Fibroblast of skin of left quadriceps (primary cell): ENCODE results near the gene ASF1B.

ENCODE experiments used
- DNase-seq, 2 experiments: peaks; one replicate each; pipeline ENCODE4 v3.0.0-alpha.2; 2013; ENCODE audit warnings: low read depth in 2 of 2

ASF1B gene

GRCh38 chr19:14111486-14111885 is 24.9 kb downstream of the ASF1B start:
- no peak for DNase-seq

- no peak for DNase-seq
Measured at GRCh38 chr19:14110650-14111049, 25.7 kb downstream of the ASF1B start.

GRCh38 chr19:14107581-14108461 is 28.6 kb downstream of the ASF1B start:
- DNase-seq, result no peak

GRCh38 chr19:14106840-14107239 is 29.5 kb downstream of the ASF1B start:
- no peak for DNase-seq

- no peak for DNase-seq
Measured at GRCh38 chr19:14105680-14106079, 30.7 kb downstream of the ASF1B start.

GRCh38 chr19:14103310-14103709 is 33.1 kb downstream of the ASF1B start:
- no peak for DNase-seq

GRCh38 chr19:14102756-14103155 is 33.6 kb downstream of the ASF1B start:
- no peak for DNase-seq

- no peak for DNase-seq
Measured at GRCh38 chr19:14102102-14102696, 34.2 kb downstream of the ASF1B start.

GRCh38 chr19:14101003-14101545 is 35.3 kb downstream of the ASF1B start:
- no peak for DNase-seq

- no peak for DNase-seq
Measured at GRCh38 chr19:14097532-14098151, 38.7 kb downstream of the ASF1B start.

- no peak for DNase-seq
Measured at GRCh38 chr19:14096272-14096992, 40.0 kb downstream of the ASF1B start.

GRCh38 chr19:14094854-14095253 is 41.5 kb downstream of the ASF1B start:
- DNase-seq, result no peak

GRCh38 chr19:14093117-14093823 is 43.1 kb downstream of the ASF1B start:
- no peak for DNase-seq

- DNase-seq, result no peak
Measured at GRCh38 chr19:14091813-14092462, 44.5 kb downstream of the ASF1B start.

GRCh38 chr19:14091081-14091812 is 45.1 kb downstream of the ASF1B start:
- peak; percentile 29 to 36 for DNase-seq

- peak; percentile 84 to 86 for DNase-seq
Measured at GRCh38 chr19:14090509-14091080, 45.8 kb downstream of the ASF1B start, which contains the start of gene SAMD1. SAMD1 (minus strand) TSS chr19:14090751.

- DNase-seq, result peak; percentile 23 to 25
Measured at GRCh38 chr19:14089662-14090508, 46.5 kb downstream of the ASF1B start.

GRCh38 chr19:14089412-14089661 is 47.1 kb downstream of the ASF1B start:
- no peak for DNase-seq
